Pancreas (tissue), 10 donors: ENCODE results near the gene LTBP4. TPM values are rescaled to one million over a fixed set of nuclear protein-coding genes. Genes with fewer than 3 reads are reported as not detected.
"Not testable (repeated sequence)": the region's sequence is repeated elsewhere in the genome, so short reads cannot be mapped to it uniquely, and the experiment has no call there.

Experiments
- ATAC-seq, 4 donors: fragments of 200-7000 bp; cut with Tn5 transposase; one replicate each; pipeline versions ENCODE4 v1.8.0 to v1.9.1; 2020; ENCODE audit warnings: mild to moderate bottlenecking in 4 of 4, moderate library complexity in 4 of 4
- DNase-seq, 6 donors: peaks; one replicate each; pipeline ENCODE4 v3.0.0-alpha.2; 2020
- FAIRE-seq: peaks from 2 replicates; lab custom pipeline; 2012; peaks lifted over from hg19 to GRCh38; lab: Jason Lieb, UNC
- H3K27ac ChIP-seq, 4 donors: fragments of 200-600 bp; sonication (generic); 1 replicate in 3 of 4; 2 replicates in 1 of 4; pipeline versions ENCODE4 v1.5.0 to v1.8.0; 2020
- H3K27me3 ChIP-seq, 4 donors: fragments of 200-600 bp; one replicate each; pipeline ENCODE4 v1.8.0; 2021
- H3K36me3 ChIP-seq, 3 donors: fragments of 200-600 bp; sonication (generic) in 1 of 3; one replicate each; pipeline versions ENCODE4 v1.5.0 to v1.8.0; 2020 to 2021
- H3K4me1 ChIP-seq, 3 donors: fragments of 200-600 bp; one replicate each; pipeline ENCODE4 v1.8.0; 2021
- H3K4me3 ChIP-seq, 4 donors: fragments of 200-600 bp; sonication (generic) in 2 of 4; one replicate each; pipeline versions ENCODE4 v1.5.0 to v1.8.0; 2020 to 2021
- H3K9me3 ChIP-seq, 4 donors: fragments of 200-600 bp; one replicate each; pipeline ENCODE4 v1.8.0; 2021
- WGBS, 2 donors: extraction: QIAGEN DNeasy Blood & Tissue Kit; methylation state at CpG; one replicate each; pipeline ENCODE4 v1.1.7; 2013; 5-methylcytosine and 5-hydroxymethylcytosine counted together
- intact Hi-C, 3 donors: fragments of 100-400 bp; cut with DNase I; formaldehyde crosslinking; loops; one replicate each; pipeline versions ENCODE4 v1.11.1 to v1.14.2; 2022
- polyA plus RNA-seq, 2 donors: library from polyadenylated mRNA; stranded (reverse); fragments of 200-250 nt; gene quantifications; one replicate each; pipeline ENCODE4 v1.2.3, GENCODE V29; 2013
- total RNA-seq, 6 donors: library from RNA; stranded (reverse); fragmentation: NEBNext Ultra II Directional in 4 of 6; extraction: Animal tissue kit (Norgen Biotek cat#: 25700) in 4 of 6; gene quantifications; one replicate each; pipeline versions ENCODE4 v1.2.1 to v1.2.4, GENCODE V29; 2021 to 2023
- TF ChIP-seq, protein P1 (sequence below), 4 donors: fragments of 200-600 bp; sonication (generic) in 3 of 4; IDR thresholded peaks; one replicate each; pipeline versions ENCODE4 v1.5.0 to v1.8.0; 2021; ENCODE audit warnings: antibody characterized with exemption in 4 of 4
- donor health status: healthy with polysubstance abuse.
- donor health status: DM: no; HTN: no; CAD: no; lungs with moderate emphysema.
- donor health status: DM: no; HTN: no; CAD: no.
- donor health status: control.
- donor health status: control.
- donor health status: Bipolar disorder and iron deficiency.
- donor health status: DM: yes; HTN: yes; CAD: no.
- donor health status: DM: no; HTN: no; CAD: no.
- donor health status: DM: no; HTN: no; CAD: no.
- donor health status: DM: yes; HTN: yes; CAD: no.

LTBP4 gene
- total and polyA plus RNA-seq, 8 donors, result 18.7 to 48.9 (median 28.2) TPM

DNA sequence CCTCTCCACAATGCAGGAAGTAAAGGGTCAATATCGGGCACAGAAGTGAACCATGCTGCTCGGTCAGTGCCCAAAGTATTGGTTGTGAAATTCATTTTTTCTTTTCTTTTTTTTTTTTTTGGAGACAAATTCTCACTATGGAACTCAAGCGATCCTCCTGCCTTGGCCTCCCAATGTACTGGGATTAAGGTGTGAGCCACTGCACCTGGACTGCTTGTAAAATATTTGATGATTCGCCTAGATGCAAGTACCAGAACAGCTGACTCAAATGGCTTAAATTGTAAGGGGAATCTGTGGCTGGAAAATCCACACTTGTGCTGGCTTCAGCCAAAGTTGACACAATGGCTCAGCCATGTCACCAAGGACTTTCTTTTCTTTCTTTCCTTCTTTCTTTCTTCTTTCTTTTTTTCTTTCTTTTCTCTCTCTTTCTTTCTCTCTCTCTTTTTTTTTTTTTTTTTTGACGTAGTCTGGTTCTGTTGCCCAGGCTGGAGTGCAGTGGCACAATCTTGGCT lies 45.6 kb downstream of the LTBP4 start:
- ATAC-seq, result peak in 1 of 4 donors; percentile 16
- no peak for DNase-seq
- Histone ChIP-seq H3K4me3 (no peak overlapping the region), H3K9me3 (no peaks in the 10 kb centered on the region), H3K27ac (peak overlapping the region; percentile 35 to 71 (median 54)), H3K27me3 (no peaks in the 10 kb centered on the region), H3K36me3 (no peaks in the 10 kb centered on the region), H3K4me1 (no peaks in the 10 kb centered on the region)
- no peak for FAIRE-seq
- 64 to 68% methylated on average over 5 of the region's 5 CpGs for whole genome bisulfite sequencing, 2 donors
- TF ChIP-seq, protein P1, sequence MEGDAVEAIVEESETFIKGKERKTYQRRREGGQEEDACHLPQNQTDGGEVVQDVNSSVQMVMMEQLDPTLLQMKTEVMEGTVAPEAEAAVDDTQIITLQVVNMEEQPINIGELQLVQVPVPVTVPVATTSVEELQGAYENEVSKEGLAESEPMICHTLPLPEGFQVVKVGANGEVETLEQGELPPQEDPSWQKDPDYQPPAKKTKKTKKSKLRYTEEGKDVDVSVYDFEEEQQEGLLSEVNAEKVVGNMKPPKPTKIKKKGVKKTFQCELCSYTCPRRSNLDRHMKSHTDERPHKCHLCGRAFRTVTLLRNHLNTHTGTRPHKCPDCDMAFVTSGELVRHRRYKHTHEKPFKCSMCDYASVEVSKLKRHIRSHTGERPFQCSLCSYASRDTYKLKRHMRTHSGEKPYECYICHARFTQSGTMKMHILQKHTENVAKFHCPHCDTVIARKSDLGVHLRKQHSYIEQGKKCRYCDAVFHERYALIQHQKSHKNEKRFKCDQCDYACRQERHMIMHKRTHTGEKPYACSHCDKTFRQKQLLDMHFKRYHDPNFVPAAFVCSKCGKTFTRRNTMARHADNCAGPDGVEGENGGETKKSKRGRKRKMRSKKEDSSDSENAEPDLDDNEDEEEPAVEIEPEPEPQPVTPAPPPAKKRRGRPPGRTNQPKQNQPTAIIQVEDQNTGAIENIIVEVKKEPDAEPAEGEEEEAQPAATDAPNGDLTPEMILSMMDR (IDR thresholded peaks at IDR 0.05), result no peak
- intact Hi-C loops, result no loop called here

DNA sequence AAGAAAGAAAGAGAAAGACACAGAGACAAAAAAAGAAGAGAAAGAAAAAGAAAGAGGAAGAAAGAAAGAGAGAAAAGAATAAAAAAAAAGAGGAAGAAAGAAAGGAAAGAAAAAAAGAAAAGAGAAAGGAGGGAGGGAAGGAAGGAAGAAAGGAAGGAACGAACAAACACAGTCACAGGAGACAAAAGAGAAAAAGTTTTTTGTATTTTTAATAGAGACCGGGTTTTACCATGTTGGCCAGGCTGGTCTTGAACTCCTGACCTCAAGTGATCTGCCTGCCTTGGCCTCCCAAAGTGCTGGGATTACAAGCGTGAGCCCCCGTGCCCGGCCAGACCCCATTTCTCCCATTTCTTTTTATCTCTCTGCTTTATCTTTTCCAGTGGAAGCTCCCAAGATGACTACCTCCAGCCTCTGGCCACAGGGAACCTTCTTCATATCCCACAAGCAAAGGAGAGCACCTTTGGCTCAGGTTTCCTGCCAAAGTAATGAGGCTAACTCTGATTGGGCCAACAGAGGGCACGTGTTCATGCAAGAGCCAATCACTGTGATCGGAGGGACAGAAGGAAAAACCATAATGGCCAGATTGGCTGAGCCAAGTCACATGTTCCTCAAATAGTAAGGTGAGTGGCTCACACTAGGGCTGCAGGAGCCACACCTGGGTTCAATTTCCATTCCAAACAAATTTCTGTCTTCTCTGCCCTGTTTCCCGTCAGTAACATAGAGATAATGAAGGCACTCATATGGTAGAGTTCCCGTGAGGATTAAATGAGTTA lies 48.9 kb downstream of the LTBP4 start:
- 75 to 76% methylated on average over 9 of the region's 9 CpGs for WGBS, 2 donors
- not testable (repeated sequence) for FAIRE-seq

DNA sequence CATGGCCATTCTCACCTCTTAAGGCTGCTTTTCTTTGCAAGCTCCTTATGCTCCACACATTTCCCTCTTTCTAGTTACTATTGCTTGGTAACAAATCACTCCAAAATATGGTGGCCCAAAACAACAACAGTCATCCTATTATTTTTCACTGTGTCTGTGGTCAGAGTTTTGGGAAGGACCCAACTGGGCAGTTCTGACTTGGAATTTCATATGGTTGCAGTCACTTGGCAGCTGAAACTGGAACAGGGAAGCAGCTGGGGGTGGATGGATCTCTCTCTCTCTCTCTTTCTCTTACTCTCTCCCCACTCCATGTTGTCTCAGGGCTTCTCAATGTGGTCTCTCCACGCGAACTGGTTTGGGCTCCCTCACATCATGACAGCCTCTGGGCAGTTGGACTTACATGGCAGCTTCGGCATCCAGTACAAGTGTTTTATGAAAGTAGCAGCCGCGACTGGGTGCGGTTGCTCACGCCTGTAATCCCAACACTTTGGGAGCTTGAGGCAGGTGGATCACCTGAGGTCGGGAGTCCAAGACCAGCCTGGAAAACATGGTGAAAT lies 49.7 kb downstream of the LTBP4 start:
- ATAC-seq, result peak in 2 of 4 donors; percentile 25 to 38
- no peaks in the 10 kb centered on the region for H3K27me3 ChIP-seq
- 82 to 84% methylated on average over 8 of the region's 8 CpGs for WGBS, 2 donors
- no peak overlapping the region for H3K27ac ChIP-seq
- no peaks in the 10 kb centered on the region for H3K9me3 ChIP-seq
- intact Hi-C loops, result no loop called here
- DNase-seq, result no peak
- no peaks in the 10 kb centered on the region for H3K36me3 ChIP-seq
- TF ChIP-seq, protein P1 (IDR thresholded peaks at IDR 0.05), result no peak
- H3K4me3 ChIP-seq, result no peak overlapping the region
- FAIRE-seq, result no peak
- H3K4me1 ChIP-seq, result no peaks in the 10 kb centered on the region

More for the DNA sequence above, 48.9 kb downstream of the LTBP4 start:
- H3K27me3 ChIP-seq, H3K4me1 ChIP-seq, DNase-seq, ATAC-seq, H3K4me3 ChIP-seq, intact Hi-C loops, H3K36me3 ChIP-seq, H3K9me3 ChIP-seq, H3K27ac ChIP-seq: not testable (repeated sequence)

DNA sequence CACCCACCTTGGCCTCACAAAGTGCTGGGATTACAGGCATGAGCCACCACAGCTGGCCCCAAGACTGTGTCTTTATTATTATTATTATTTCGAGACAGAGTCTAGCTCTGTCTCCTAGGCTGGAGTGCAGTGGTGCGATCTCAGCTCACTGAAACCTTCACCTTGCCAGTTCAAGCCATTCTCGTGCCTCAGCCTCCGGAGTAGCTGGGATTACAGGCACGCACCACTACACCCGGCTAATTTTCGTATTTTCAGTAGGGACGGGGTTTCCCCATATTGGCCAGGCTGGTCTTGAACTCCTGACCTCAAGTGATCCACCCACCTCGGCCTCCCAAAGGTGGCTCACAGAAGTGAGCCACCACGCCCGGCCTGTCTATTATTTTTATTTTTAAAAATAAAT lies 51.1 kb downstream of the LTBP4 start:
- DNase-seq, H3K4me1 ChIP-seq, H3K36me3 ChIP-seq, H3K4me3 ChIP-seq, ATAC-seq, H3K27ac ChIP-seq, FAIRE-seq, H3K9me3 ChIP-seq, intact Hi-C loops, H3K27me3 ChIP-seq: not testable (repeated sequence)
- WGBS, 2 donors, result 84 to 85% methylated on average over 11 of the region's 11 CpGs

DNA sequence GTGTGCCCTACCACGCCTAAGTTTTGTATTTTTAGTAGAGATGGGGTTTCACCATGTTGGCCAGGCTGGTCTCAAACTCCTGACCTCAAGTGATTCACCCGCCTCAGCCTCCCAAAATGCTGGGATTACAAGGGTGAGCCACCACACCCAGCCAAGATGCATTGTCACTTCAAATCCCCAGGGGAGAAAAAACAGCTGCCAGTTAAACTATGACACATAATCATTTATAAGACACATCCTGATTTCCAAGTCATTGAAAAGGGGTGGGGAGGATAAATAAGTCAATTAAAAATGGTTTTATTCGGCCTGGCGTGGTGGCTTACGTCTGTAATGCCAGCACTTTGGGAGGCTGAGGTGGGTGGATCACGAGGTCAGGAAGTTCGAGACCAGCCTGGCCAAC lies 54.5 kb downstream of the LTBP4 start:
- H3K27me3 ChIP-seq, H3K36me3 ChIP-seq, H3K27ac ChIP-seq, intact Hi-C loops, ATAC-seq, H3K4me3 ChIP-seq, FAIRE-seq, H3K4me1 ChIP-seq, DNase-seq, H3K9me3 ChIP-seq: not testable (repeated sequence)
- 73% methylated on average over 7 of the region's 7 CpGs for WGBS, 2 donors

DNA sequence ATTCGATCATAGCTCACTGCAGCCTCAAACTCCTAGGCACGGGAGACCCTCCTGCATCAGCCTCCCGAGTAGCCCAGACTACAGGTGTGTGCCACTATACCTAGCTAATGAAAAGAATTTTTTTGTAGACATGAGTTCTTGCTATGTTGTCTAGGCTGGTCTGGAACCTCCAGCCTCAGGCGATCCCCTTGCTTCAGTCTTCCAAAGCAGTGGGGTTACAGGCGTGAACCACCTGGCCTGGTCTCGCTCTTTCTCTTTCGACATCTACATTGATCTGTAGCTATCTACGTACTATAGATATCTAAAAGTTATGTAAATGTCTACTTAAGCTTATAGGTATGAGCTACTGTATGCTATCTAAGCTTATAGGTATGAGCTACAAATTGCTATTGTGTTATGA lies 56.9 kb downstream of the LTBP4 start:
- peaks cover 0 to 4% (median 0%) of the 10 kb centered on the region in 4 donors for H3K27me3 ChIP-seq
- H3K9me3 ChIP-seq, result no peaks in the 10 kb centered on the region
- no peak for FAIRE-seq
- WGBS, 2 donors, result 73 to 80% methylated on average over 8 of the region's 8 CpGs
- no peak overlapping the region for H3K4me3 ChIP-seq
- ATAC-seq, result no peak
- DNase-seq, result no peak
- intact Hi-C loops, result no loop called here
- no peak overlapping the region for H3K27ac ChIP-seq
- H3K36me3 ChIP-seq, result no peaks in the 10 kb centered on the region
- no peaks in the 10 kb centered on the region for H3K4me1 ChIP-seq
- TF ChIP-seq, protein P1 (IDR thresholded peaks at IDR 0.05), result no peak
